Left lung (tissue), 10 donors: ENCODE results near the gene ALKBH8. TPM values are rescaled to one million over a fixed set of nuclear protein-coding genes. Genes with fewer than 3 reads are reported as not detected.

ENCODE experiments used
- ATAC-seq: fragments of 200-7000 bp; cut with Tn5 transposase; one replicate; pipeline ENCODE4 v1.9.1; 2020; ENCODE audit warnings: moderate library complexity
- DNase-seq, 4 donors: peaks; one replicate each; pipeline ENCODE4 v3.0.0-alpha.2; 2013 to 2020
- H3K27ac ChIP-seq, 2 donors: fragments of 200-600 bp; sonication (generic) in 1 of 2; one replicate each; pipeline versions ENCODE4 v1.5.0 to v1.8.0; 2020 to 2021
- H3K27me3 ChIP-seq, 2 donors: fragments of 200-600 bp; sonication (generic) in 1 of 2; one replicate each; pipeline versions ENCODE4 v1.5.0 to v1.8.0; 2020 to 2021
- H3K36me3 ChIP-seq, 2 donors: fragments of 200-600 bp; sonication (generic) in 1 of 2; one replicate each; pipeline versions ENCODE4 v1.5.0 to v1.8.0; 2020 to 2021
- H3K4me1 ChIP-seq, 2 donors: fragments of 200-600 bp; one replicate each; pipeline ENCODE4 v1.8.0; 2021
- H3K4me3 ChIP-seq, 2 donors: fragments of 200-600 bp; sonication (generic) in 1 of 2; one replicate each; pipeline versions ENCODE4 v1.5.0 to v1.8.0; 2020 to 2021; ENCODE audit warnings: mild to moderate bottlenecking in 1 of 2
- H3K9me3 ChIP-seq, 2 donors: fragments of 200-600 bp; sonication (generic) in 1 of 2; one replicate each; pipeline versions ENCODE4 v1.5.0 to v1.8.0; 2020 to 2021
- intact Hi-C, 2 donors: fragments of 100-400 bp; cut with DNase I; formaldehyde crosslinking; loops; one replicate each; pipeline versions ENCODE4 v1.11.2 to v1.14.2; 2022
- polyA plus RNA-seq, 6 donors: library from polyadenylated mRNA; unstranded; fragments of 120-200 nt; gene quantifications; one replicate each; pipeline ENCODE4 v1.2.1, GENCODE V29; 2013; ENCODE audit not compliant: insufficient read length in 6 of 6
- total RNA-seq, 2 donors: library from RNA; stranded (reverse); fragmentation: NEBNext Ultra II Directional; extraction: Animal tissue kit (Norgen Biotek cat#: 25700); gene quantifications; one replicate each; pipeline ENCODE4 v1.2.1, GENCODE V29; 2021
- TF ChIP-seq, protein P1 (sequence below), 2 donors: fragments of 200-600 bp; sonication (generic) in 1 of 2; IDR thresholded peaks; one replicate each; pipeline versions ENCODE4 v1.5.0 to v1.8.0; 2021; ENCODE audit warnings: antibody characterized with exemption in 2 of 2
- donor health status: DM: no; HTN: yes; CAD: no.
- donor health status: DM: no; HTN: no; CAD: no.

The ALKBH8 gene
- total and polyA plus RNA-seq, 8 donors: 6.5 to 16.5 (median 14.8) TPM

DNA sequence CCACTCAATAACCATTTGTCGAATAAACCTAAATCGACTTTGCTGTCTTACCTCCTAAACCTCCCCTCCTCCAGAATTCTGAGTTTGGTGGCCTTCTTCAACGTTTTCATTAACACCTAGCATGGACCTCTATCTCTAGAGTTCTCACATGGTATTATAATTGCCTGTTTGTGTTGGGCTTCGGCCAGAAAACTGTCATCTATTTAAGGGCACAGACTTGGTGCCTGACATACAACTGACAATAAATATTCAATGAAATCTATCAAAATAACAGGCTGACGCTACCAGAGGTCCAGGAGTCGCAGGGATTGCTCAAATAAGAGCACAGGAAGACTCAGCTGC is 687 bp downstream of the ALKBH8 start:
- TF ChIP-seq, protein P1, sequence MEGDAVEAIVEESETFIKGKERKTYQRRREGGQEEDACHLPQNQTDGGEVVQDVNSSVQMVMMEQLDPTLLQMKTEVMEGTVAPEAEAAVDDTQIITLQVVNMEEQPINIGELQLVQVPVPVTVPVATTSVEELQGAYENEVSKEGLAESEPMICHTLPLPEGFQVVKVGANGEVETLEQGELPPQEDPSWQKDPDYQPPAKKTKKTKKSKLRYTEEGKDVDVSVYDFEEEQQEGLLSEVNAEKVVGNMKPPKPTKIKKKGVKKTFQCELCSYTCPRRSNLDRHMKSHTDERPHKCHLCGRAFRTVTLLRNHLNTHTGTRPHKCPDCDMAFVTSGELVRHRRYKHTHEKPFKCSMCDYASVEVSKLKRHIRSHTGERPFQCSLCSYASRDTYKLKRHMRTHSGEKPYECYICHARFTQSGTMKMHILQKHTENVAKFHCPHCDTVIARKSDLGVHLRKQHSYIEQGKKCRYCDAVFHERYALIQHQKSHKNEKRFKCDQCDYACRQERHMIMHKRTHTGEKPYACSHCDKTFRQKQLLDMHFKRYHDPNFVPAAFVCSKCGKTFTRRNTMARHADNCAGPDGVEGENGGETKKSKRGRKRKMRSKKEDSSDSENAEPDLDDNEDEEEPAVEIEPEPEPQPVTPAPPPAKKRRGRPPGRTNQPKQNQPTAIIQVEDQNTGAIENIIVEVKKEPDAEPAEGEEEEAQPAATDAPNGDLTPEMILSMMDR (IDR thresholded peaks at IDR 0.05): no peak
- H3K27me3 ChIP-seq: no peaks in the 10 kb centered on the region
- peak; percentile 34 for ATAC-seq
- intact Hi-C loops: no loop called here
- no peaks in the 10 kb centered on the region for H3K36me3 ChIP-seq
- H3K9me3 ChIP-seq: no peaks in the 10 kb centered on the region
- no peak for DNase-seq
- H3K27ac ChIP-seq: peak overlapping the region; percentile 84 to 93
- peaks cover 4 to 22% of the 10 kb centered on the region in 2 donors for H3K4me1 ChIP-seq
- peak overlapping the region; percentile 60 to 78 for H3K4me3 ChIP-seq

DNA sequence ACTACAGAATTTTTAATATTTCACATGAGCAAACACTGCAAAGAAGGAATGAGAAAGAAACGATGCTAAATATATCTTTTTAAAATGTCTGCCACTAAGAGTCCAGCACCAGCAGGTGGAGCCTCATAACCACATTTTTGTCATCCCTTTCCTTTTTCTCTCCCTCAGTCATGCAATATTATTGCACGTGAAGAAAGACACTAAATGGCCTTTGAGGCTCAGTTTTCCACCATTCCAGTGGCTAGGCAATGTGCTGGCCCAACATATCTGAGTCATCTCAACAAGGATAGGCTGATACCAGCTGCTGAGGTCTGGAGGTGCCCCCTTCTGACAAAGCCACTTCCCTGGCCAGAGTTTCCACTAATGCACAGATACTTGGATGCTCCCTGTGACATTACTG is 1.8 kb downstream of the ALKBH8 start:
- no peak overlapping the region for H3K27ac ChIP-seq
- intact Hi-C loops: no loop called here

DNA sequence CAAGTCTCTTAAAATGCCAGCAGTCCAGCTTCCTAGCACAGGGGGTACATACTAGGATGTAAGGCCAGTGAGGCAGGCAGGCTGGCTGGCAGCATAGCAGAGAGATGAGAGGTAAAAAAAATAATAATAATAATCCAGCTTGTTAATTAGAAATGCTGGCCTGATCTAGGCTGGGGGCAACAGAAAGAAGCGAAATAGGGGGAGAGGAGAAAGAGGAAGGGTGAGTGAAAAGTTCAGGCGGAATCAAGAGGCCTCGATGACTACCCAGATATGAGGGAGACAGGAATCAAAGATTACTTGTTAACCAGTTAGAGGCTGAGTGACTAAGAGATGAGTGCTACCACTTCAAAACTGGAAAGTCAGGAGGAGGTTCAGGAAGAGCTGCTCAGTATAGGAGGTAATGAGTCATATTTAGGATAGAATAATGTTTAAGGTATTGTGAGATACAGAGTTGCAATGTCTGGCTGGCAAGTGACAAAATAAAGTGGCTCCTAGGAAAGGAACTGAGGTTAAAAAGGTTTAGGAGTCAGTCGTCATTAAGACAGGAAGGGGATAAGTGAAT is 2.8 kb downstream of the ALKBH8 start:
- intact Hi-C loops: no loop called here
- Histone ChIP-seq H3K4me3 (no peak overlapping the region), H3K4me1 (peaks cover 4 to 22% of the 10 kb centered on the region in 2 donors), H3K27me3 (no peaks in the 10 kb centered on the region), H3K9me3 (no peaks in the 10 kb centered on the region), H3K27ac (peak overlapping the region in 1 of 2 donors; percentile 41), H3K36me3 (peaks cover 0 to 9% of the 10 kb centered on the region in 2 donors)
- DNase-seq (no peak), ATAC-seq (peak; percentile 39)
- TF ChIP-seq, protein P1 (IDR thresholded peaks at IDR 0.05): no peak

More for the DNA sequence above, 1.8 kb downstream of the ALKBH8 start:
- peak; percentile 39 for ATAC-seq
- TF ChIP-seq, protein P1 (IDR thresholded peaks at IDR 0.05): peak in 1 of 2 donors; percentile 41
- Histone ChIP-seq H3K36me3 (peaks cover 0 to 5% of the 10 kb centered on the region in 2 donors), H3K27me3 (no peaks in the 10 kb centered on the region), H3K9me3 (no peaks in the 10 kb centered on the region), H3K4me1 (peaks cover 4 to 22% of the 10 kb centered on the region in 2 donors), H3K4me3 (no peak overlapping the region)
- DNase-seq: peak in 1 of 4 donors; percentile 52

DNA sequence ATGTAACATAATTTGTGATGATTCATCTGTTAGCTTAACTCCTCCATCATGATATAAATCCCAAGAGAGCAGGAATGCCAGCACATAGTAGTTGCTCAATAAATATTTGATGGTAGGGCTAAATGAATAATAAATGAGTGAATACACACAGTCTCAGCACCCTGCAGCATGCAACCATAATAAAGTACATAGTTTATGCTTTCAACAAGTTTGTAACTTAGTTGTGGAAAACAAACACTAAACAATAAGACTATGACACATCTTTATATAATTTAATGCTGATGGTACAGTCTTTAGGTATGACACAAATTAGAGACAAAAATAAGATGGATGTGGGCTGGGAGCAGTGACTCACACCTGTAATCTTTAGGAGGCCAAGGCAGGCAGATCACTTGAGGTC is 3.8 kb downstream of the ALKBH8 start:
- DNase-seq (no peak), ATAC-seq (no peak)
- Histone ChIP-seq H3K27me3 (no peaks in the 10 kb centered on the region), H3K36me3 (peaks cover 0 to 9% of the 10 kb centered on the region in 2 donors), H3K9me3 (no peaks in the 10 kb centered on the region), H3K27ac (no peak overlapping the region), H3K4me1 (peaks cover 4 to 22% of the 10 kb centered on the region in 2 donors), H3K4me3 (no peak overlapping the region)
- TF ChIP-seq, protein P1 (IDR thresholded peaks at IDR 0.05): no peak
- intact Hi-C loops: no loop called here

DNA sequence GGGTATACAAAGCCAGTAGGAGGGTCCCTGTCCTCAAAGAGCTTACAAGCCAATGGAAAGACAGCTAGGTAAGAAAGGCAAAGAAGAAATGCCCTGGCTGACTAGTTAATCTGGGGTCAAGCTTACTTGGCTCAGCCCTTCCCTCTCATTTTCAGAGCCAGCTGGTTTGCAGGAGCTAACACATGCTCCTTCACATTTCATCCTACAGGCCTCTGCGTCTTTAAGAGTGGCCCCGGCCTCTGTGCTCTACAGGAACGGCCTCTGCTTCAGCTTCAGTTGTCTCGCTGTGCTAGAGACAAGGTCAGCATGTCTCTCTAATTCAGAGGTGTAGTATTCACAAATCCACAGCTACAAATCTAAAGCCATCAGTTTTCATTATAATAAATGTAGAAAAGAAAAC is 15.2 kb downstream of the ALKBH8 start:
- peak overlapping the region in 1 of 2 donors; percentile 55 for H3K27ac ChIP-seq

More for the DNA sequence above, 15.2 kb downstream of the ALKBH8 start:
- TF ChIP-seq, protein P1 (IDR thresholded peaks at IDR 0.05): no peak
- intact Hi-C loops: no loop called here
- peaks cover 0 to 20% of the 10 kb centered on the region in 2 donors for H3K36me3 ChIP-seq
- H3K9me3 ChIP-seq: no peaks in the 10 kb centered on the region
- DNase-seq (no peak), ATAC-seq (peak; percentile 76)
- no peaks in the 10 kb centered on the region for H3K27me3 ChIP-seq
- H3K4me1 ChIP-seq: peaks cover 0 to 8% of the 10 kb centered on the region in 2 donors
- H3K4me3 ChIP-seq: no peak overlapping the region
